Ishikawa (cell line): ENCODE data around the gene LCNL1.

ENCODE experiments used
- CEBPB ChIP-seq: IDR thresholded peaks from 2 replicates; pipeline ENCODE4 v1.6.1; 2012
- CREB1 ChIP-seq: IDR thresholded peaks from 2 replicates; pipeline ENCODE4 v1.6.1; 2012; ENCODE audit warnings: low read depth
- EGR1 ChIP-seq: IDR thresholded peaks from 2 replicates; pipeline ENCODE4 v1.6.1; 2012
- EP300 ChIP-seq: IDR thresholded peaks from 2 replicates; pipeline ENCODE4 v1.6.1; 2012; ENCODE audit warnings: borderline replicate concordance
- FOXM1 ChIP-seq: IDR thresholded peaks from 2 replicates; pipeline ENCODE4 v1.6.1; 2012; ENCODE audit warnings: low read depth, borderline replicate concordance
- NFIC ChIP-seq: IDR thresholded peaks from 2 replicates; pipeline ENCODE4 v1.6.1; 2012
- RAD21 ChIP-seq: IDR thresholded peaks from 2 replicates; pipeline ENCODE4 v1.6.1; 2012; ENCODE audit warnings: low read depth
- TAF1 ChIP-seq: IDR thresholded peaks from 2 replicates; pipeline ENCODE4 v1.6.1; 2012; ENCODE audit warnings: low read depth, mild to moderate bottlenecking
- TCF12 ChIP-seq: IDR thresholded peaks from 2 replicates; pipeline ENCODE4 v1.6.1; 2012; ENCODE audit warnings: low read depth
- TEAD4 ChIP-seq: IDR thresholded peaks from 2 replicates; pipeline ENCODE4 v1.6.1; 2012
- YY1 ChIP-seq: IDR thresholded peaks from 2 replicates; pipeline ENCODE4 v1.6.1; 2012; ENCODE audit warnings: low read depth
- ZBTB7A ChIP-seq: IDR thresholded peaks from 2 replicates; pipeline ENCODE4 v1.6.1; 2012; ENCODE audit warnings: low read depth
- TF ChIP-seq, protein P1 (sequence below): IDR thresholded peaks from 2 replicates; pipeline ENCODE4 v1.6.1; 2012
- TF ChIP-seq, protein P2 (sequence below): IDR thresholded peaks from 2 replicates; pipeline ENCODE4 v1.6.1; 2012
- TF ChIP-seq, protein P3 (sequence below): IDR thresholded peaks from 2 replicates; pipeline ENCODE4 v1.6.1; 2012; ENCODE audit warnings: low read depth, mild to moderate bottlenecking

LCNL1 gene

DNA sequence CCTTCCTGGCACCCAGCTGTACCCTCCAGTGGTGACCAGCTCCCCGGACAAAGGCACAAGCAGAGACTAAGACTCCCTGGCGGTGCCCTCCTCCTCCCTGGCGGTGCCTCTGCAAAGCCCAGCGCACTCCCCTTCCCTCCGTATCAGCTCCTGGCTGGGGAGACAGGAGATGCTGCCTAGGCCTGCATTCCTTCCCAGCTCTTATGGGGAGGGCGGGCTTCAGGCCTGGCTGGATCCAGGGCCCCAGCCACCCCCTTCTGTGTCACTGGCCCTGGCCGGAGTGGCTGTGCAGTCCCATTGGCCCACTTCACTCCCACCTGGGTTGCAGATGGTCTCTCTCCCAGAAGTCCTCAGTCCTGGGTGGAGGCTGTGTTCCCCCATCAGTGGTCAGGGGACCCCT is 24.3 kb upstream of the LCNL1 start:
- TF ChIP-seq NFIC, result no peak
- TF ChIP-seq, protein P1, sequence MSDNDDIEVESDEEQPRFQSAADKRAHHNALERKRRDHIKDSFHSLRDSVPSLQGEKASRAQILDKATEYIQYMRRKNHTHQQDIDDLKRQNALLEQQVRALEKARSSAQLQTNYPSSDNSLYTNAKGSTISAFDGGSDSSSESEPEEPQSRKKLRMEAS, result no peak
- TF ChIP-seq, protein P2, sequence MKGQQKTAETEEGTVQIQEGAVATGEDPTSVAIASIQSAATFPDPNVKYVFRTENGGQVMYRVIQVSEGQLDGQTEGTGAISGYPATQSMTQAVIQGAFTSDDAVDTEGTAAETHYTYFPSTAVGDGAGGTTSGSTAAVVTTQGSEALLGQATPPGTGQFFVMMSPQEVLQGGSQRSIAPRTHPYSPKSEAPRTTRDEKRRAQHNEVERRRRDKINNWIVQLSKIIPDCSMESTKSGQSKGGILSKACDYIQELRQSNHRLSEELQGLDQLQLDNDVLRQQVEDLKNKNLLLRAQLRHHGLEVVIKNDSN, result no peak
- no peak for TF ChIP-seq RAD21
- TF ChIP-seq, protein P3, sequence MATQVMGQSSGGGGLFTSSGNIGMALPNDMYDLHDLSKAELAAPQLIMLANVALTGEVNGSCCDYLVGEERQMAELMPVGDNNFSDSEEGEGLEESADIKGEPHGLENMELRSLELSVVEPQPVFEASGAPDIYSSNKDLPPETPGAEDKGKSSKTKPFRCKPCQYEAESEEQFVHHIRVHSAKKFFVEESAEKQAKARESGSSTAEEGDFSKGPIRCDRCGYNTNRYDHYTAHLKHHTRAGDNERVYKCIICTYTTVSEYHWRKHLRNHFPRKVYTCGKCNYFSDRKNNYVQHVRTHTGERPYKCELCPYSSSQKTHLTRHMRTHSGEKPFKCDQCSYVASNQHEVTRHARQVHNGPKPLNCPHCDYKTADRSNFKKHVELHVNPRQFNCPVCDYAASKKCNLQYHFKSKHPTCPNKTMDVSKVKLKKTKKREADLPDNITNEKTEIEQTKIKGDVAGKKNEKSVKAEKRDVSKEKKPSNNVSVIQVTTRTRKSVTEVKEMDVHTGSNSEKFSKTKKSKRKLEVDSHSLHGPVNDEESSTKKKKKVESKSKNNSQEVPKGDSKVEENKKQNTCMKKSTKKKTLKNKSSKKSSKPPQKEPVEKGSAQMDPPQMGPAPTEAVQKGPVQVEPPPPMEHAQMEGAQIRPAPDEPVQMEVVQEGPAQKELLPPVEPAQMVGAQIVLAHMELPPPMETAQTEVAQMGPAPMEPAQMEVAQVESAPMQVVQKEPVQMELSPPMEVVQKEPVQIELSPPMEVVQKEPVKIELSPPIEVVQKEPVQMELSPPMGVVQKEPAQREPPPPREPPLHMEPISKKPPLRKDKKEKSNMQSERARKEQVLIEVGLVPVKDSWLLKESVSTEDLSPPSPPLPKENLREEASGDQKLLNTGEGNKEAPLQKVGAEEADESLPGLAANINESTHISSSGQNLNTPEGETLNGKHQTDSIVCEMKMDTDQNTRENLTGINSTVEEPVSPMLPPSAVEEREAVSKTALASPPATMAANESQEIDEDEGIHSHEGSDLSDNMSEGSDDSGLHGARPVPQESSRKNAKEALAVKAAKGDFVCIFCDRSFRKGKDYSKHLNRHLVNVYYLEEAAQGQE, result no peak
- TF ChIP-seq CEBPB, result no peak

DNA sequence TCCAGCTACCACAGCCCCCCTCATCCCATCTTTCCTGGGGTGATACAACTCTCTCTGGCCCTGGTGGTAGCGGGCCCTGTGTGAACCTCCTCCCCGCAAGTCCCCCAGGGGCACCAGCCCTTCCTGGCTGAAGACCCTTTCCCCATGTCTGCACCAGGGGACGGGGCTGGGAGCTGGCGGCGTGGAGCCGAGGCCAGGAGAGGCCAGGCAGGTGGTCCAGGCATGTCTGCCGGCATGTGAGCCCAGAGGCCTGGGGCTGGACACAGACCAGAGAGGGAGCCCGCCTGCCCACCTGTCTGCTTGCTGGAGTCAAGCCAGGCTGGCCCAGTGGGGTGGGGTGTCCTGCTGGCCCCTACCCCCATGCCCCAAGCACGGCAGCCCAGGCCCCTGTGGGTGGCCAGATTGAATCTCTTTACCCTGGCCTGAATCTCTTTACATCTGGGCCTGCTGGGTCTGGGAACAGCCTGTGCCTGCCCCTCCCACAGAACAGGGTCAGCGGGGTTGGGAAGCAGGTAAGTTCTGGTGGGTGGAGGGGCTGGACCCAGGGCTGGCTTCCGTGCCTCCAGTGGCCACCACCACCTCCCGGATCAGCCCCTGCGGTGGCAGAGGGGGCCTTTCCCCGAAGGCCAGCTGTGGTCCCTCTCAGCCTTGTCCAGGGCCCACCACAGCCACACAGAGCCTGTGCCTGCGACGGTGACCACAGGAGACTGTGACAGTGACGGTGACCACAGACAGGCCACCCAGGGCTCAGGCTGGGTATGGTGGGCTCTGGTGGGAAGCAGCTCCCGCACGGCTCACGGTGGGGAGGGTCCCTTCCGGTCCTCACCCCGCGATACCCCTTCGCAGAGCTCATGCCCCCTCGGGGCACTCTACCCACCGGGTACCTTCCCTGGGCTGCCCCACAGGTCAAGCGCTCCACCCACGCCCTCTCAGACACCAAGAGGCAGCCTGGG is 23.6 kb upstream of the LCNL1 start:
- TF ChIP-seq EP300, result no peak
- TF ChIP-seq TAF1, result no peak
- TF ChIP-seq YY1, result no peak
- TF ChIP-seq NFIC, result no peak
- TF ChIP-seq EGR1, result no peak
- no peak for TF ChIP-seq CREB1
- no peak for TF ChIP-seq TCF12

DNA sequence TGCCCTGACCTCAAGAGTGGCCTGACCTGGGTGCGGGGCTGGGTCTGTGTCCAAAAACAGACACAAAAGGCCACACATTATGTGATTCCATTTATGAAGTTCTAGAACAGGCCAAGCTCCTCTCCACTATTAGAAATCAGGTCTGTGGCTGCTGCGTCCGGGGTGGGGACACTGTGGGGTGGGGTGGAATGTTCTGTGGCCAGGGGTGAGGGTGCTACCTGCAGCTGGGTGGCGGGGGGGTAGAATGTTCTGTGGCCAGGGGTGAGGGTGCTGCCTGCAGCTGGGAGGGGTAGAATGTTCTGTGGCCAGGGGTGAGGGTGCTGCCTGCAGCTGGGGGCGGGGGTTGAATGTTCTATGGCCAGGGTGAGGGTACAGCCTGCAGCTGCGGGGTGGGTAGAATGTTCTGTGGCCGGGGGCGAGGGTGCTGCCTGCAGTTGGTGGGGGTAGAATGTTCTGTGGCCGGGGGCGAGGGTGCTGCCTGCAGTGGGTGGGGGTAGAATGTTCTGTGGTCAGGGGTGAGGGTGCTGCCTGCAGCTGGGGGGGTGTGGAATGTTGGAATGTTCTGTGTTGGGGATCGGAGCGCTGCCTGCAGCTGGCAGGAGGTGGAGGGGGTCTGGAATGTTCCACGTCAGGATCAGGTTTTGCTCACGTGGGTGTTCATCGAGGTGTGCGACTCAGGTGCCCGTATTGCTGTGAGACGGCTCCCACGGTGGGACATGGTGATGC is 22.4 kb upstream of the LCNL1 start:
- TF ChIP-seq, protein P2, result no peak
- TF ChIP-seq, protein P3, result no peak
- no peak for TF ChIP-seq ZBTB7A
- no peak for TF ChIP-seq TCF12
- no peak for TF ChIP-seq RAD21
- TF ChIP-seq CEBPB, result no peak
- TF ChIP-seq, protein P1, result no peak

DNA sequence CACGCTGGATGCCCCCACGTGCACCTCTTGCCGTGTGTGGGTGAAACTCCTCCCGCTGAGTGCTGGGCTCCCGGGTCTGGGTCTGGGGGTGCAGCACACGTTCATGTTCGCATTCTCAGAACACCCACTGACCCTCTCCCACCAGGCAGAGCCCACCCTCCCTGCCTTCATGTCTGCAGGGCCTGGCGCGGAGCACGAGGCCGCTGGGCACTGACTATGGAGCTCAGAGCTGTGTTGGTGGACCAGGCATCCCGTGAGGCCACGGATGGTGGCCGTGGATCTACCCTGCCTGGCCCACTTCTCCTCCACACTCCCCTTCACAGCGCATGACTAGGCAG is 21.9 kb upstream of the LCNL1 start:
- TF ChIP-seq, protein P3, result no peak
- no peak for TF ChIP-seq RAD21
- no peak for TF ChIP-seq FOXM1
- TF ChIP-seq TCF12, result no peak
- TF ChIP-seq ZBTB7A, result no peak
- TF ChIP-seq TAF1, result no peak
- TF ChIP-seq TEAD4, result no peak
- TF ChIP-seq, protein P2, result no peak
- no peak for TF ChIP-seq EP300
- no peak for TF ChIP-seq YY1
- no peak for TF ChIP-seq NFIC
- no peak for TF ChIP-seq CREB1
- TF ChIP-seq EGR1, result no peak
- TF ChIP-seq, protein P1, result no peak
- no peak for TF ChIP-seq CEBPB
